Activated CD8-positive, alpha-beta memory T cell treated with anti-CD3 and anti-CD28 coated beads for 36 hours (primary cell): Measurements from ENCODE around the gene RCE1. TPM values are rescaled to one million over a fixed set of nuclear protein-coding genes. Genes with fewer than 3 reads are reported as not detected.

ENCODE experiments used
- CTCF ChIA-PET: fragments of 350-600 bp; sonication (Branson Sonifier 250); formaldehyde crosslinking; loops from one replicate; lab custom pipeline; 2021; ENCODE audit warnings: antibody characterized with exemption; lab: Charles Lee
- POLR2A ChIA-PET: fragments of 350-600 bp; sonication (Branson Sonifier 250); formaldehyde crosslinking; loops from one replicate; lab custom pipeline; 2021; ENCODE audit warnings: antibody characterized with exemption; lab: Charles Lee
- total RNA-seq, 2 experiments: library from RNA; stranded (reverse); gene quantifications; one replicate each; pipeline ENCODE4 v1.2.3, GENCODE V29; 2021

RCE1 gene
- total RNA-seq, 2 experiments from 2014 or later: 31.6 to 33.5 TPM

DNA sequence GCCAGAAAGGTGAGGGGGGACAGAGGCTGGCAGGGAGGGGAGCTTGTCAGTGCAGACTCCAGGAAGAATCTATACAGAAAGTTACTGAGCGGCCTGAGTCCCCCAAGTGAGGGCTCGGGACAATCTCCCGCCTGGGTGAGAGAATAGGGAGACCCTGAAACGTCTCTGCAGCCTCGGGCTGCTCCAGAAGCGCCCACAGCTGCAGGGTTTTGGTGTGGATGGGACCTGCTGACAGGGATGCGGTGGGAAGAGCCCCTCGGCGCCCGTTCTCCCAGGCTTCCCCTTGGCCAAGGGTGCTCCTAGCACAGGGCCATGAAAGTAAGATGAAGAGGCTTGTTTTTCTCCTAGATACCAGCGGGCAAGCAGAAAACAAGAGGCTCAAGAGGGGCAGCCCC, 743 bp upstream of the RCE1 start:
- POLR2A ChIA-PET: interaction anchor here (1.4 to 2.4 kb wide), 4 partner anchors 8 to 226 kb away, joined by 5 to 15 read pairs (median 7); no protein-coding TSS in a partner anchor

GRCh38 chr11:66843776-66844495, 695 bp downstream of the RCE1 start:
- ChIA-PET POLR2A (interaction anchor here (0.6 to 2.4 kb wide), 8 partner anchors 9 to 446 kb away, joined by 3 to 15 read pairs (median 7); partner anchors contain the start of gene RBM4B), CTCF (interaction anchor here (1.6 to 2.5 kb wide), 4 partner anchors 10 to 206 kb away, joined by 3 to 10 read pairs (median 8); no protein-coding TSS in a partner anchor)

More for the DNA sequence above, 743 bp upstream of the RCE1 start:
- CTCF ChIA-PET: interaction anchor here (1.1 to 2.1 kb wide), 5 partner anchors 9 to 164 kb away, joined by 3 to 10 read pairs (median 4); no protein-coding TSS in a partner anchor

GRCh38 chr11:66844496-66845142, 1.4 kb downstream of the RCE1 start:
- POLR2A ChIA-PET: interaction anchor here (0.6 to 1.2 kb wide), 4 partner anchors 12 to 225 kb away, joined by 3 to 6 read pairs (median 3); no protein-coding TSS in a partner anchor
- CTCF ChIA-PET: interaction anchor here (0.5 to 2.5 kb wide), 5 partner anchors 8 to 205 kb away, joined by 3 to 8 read pairs (median 3); no protein-coding TSS in a partner anchor

DNA sequence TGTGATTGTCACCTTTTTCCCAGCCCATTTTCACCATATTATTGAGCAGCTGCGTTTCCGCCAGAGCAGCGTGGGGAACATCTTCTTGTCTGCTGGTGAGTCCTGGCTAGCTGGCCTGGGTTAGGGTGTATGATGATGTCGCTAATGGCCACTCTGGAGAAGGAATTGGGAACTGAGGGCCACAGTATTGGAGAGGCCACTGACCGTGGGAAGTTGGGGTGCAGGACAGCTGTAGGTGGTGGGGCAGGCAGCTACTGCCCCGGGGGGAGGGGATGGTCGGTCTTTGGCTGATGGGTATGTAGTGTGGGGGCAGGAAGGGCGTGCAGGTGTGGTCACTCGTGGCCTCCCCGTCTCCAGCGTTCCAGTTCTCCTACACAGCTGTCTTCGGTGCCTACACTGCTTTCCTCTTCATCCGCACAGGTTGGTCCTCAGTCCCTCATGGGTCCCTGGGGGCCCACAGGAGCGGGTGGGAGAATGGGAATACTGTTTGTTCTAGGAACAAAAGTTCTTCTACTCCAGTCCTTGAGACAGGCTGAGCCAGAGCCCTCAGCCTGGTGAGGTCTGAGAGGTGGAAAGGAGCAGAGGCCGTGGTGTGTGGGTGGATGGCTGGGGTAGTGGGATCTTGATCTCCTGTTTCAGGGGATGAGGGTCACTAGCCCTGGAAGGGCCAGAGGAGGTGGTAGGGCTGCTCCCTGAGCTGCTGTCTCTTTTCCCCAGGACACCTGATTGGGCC, 2.1 kb downstream of the RCE1 start:
- POLR2A ChIA-PET: interaction anchor here (0.6 to 0.8 kb wide), 3 partner anchors 11 to 13 kb away, joined by 3 read pairs; no protein-coding TSS in a partner anchor
- CTCF ChIA-PET: interaction anchor here (0.5 to 2.5 kb wide), 4 partner anchors 8 to 205 kb away, joined by 3 to 8 read pairs (median 3); no protein-coding TSS in a partner anchor

- ChIA-PET CTCF (no interaction called here), POLR2A (no interaction called here)
Observed at GRCh38 chr11:66845876-66846212, 2.6 kb downstream of the RCE1 start.

DNA sequence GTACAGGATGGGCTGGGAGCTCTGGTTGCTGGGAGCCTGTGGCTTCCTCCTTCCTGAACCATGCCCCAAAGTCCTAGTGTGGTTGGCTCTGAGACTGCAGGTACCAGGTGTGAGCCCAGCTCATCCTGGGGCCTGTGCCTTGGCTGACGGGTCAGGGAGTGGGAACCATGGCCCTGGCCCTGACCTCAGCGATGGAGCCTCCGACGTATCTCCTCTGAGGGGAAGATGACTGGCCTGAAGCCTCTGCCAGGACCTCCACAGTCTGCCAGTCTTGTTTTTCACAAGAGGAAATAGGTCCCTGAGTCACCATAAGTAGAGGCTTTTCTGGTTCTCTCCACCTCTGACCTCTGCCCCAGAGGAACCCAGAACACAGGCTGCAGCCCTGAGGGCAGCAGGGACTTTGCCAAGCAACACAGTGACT, 3.4 kb downstream of the RCE1 start:
- ChIA-PET POLR2A (no interaction called here), CTCF (no interaction called here)

GRCh38 chr11:66847461-66848232, 4.4 kb downstream of the RCE1 start:
- ChIA-PET POLR2A (no interaction called here), CTCF (no interaction called here)

- CTCF ChIA-PET: no interaction called here
Observed at GRCh38 chr11:66848671-66849500, 5.6 kb downstream of the RCE1 start.

DNA sequence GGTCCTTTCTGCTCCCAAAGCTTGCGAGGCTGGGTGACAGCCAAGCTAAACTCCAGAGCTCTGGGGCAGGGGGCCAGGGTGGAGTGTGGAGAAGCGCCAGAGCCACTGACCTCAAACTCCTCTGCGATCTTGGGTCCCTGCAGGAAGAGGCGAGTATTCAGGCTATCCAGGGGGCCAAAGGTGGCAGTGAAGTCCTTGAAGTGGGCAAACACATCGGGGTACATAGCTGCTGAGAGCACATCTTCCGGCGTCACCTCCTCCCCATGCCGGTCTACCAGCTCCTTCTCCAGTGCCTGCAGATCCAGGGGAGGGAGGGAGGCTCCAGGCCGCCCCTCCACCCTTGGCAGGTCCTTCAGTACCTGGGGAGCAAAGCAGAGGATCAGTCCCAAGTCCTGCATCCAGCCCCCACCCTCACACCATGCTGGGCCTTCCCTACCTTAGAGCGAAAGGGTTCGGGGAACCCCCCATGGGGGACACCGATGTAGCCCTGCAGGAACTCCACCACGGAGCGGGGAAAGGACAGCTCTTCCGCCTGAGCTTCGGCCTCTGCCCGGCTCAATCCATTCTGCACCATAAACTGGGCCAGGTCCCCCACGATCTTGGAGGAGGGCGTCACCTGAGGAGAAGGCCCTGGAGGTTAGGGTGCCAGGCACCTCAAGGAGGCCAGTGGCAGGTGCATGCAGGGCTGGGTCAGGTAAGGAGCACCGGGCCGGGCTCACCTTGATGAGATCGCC, 6.4 kb downstream of the RCE1 start:
- CTCF ChIA-PET: interaction anchor here (0.6 kb wide), 1 partner anchor 9 kb away, joined by 3 read pairs; no protein-coding TSS in a partner anchor
- POLR2A ChIA-PET: no interaction called here

More at GRCh38 chr11:66848671-66849500, 5.6 kb downstream of the RCE1 start:
- POLR2A ChIA-PET: no interaction called here

- POLR2A ChIA-PET: no interaction called here
Observed at GRCh38 chr11:66850235-66850587, 7.0 kb downstream of the RCE1 start.

GRCh38 chr11:66850588-66851238, 7.5 kb downstream of the RCE1 start:
- POLR2A ChIA-PET: no interaction called here
- CTCF ChIA-PET: no interaction called here

More at GRCh38 chr11:66850235-66850587, 7.0 kb downstream of the RCE1 start:
- CTCF ChIA-PET: no interaction called here

DNA sequence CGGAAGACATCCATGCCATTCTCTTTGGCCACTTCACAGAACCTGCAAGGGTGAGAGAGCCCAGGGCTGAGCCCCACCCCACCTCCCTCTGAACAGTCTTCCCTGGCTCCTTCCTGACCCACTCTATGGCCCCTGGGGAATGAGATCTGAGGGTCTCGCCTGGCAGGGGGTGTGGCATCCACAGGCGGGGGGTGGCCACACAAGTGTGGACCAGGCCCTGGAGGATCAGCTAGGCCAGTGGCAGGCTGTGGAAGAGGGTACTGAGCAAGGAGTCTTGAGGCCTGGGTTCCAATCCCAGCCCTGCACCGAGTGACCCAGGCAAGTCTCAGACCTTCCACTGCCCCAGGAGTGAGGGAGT, 8.0 kb downstream of the RCE1 start:
- ChIA-PET CTCF (interaction anchor here (1.3 kb wide), 1 partner anchor 9 kb away, joined by 4 read pairs; no protein-coding TSS in a partner anchor), POLR2A (no interaction called here)

DNA sequence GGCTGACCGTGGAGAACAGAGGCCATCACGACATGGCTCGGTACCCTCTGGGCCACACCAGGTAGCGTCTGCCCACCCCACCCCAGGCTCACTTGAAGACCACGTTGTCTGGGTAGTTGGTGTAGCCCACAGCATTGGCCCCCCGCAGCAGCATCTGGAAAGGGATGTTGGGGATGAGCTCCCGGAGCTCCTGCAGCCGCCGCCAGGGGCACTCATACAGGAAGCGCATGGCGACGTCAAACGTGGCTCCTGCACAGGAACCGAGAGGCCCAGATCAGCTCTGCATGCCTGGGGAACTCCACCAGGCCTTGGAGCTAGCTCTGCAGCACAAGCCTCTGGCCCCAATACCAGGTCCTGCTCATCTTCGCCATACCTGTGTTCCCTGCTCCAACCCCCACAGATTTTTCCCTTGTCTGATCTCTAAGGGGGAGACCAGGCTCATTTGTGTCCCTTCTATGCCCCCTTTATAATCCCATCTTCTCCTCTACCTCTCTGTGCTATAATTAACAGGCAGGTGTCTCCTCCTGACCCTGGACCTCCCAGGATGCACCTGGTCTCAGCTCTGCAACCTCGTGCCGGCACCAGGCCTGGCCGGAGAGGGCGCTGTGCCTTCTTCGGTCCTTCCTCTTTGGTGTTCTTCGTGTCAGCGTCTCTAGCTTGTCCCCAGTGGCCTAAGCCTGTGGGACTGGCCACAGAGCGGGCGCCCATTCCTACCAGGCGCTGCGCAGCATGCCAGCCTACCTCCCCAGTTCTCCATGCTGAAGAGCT, 8.6 kb downstream of the RCE1 start:
- CTCF ChIA-PET: interaction anchor here (1.3 to 2.0 kb wide), 2 partner anchors 10 to 18 kb away, joined by 4 read pairs; no protein-coding TSS in a partner anchor
- POLR2A ChIA-PET: interaction anchor here (1.1 kb wide), 1 partner anchor 8 kb away, joined by 13 read pairs; the partner anchor contains the start of gene RCE1

DNA sequence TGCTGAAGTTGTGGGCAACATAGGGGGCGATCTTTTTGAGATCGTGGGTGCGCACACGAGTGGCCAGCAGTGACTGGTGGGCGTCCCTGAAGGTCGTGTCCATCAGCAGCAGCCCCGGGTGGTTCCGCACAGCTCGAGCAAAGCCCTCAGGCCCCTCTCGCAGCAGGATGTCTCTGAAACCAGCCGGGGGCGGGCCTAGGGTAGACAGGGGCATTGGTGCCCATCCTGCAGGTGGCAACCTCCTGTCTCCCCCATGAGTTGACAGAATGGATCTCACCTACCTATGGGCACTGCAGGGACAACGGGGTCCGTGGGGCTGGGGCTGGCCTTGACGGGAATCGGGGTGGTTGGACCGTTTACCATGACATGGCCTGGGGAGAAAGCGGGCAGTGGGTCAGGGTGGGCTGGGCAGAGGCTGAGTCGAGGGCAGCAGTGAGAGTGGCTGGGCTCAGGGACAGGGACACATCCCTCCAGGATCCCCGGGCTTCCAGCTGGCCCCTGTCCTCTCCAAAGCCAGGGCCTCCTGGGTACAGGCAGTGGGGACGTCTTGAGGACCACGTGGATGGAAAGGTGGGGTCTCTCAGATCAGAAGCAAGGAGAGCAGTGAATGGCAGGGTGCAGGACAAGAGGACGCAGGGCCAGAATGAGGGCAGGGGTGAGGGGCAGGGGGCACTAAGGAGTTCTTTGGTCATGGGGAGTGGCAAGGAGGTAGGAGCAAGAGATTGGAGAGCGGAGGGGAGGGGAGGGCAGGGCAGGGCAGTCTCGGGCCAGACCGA, 9.4 kb downstream of the RCE1 start:
- POLR2A ChIA-PET: interaction anchor here (1.1 kb wide), 1 partner anchor 9 kb away, joined by 13 read pairs; the partner anchor contains the start of gene RCE1
- CTCF ChIA-PET: interaction anchor here (1.3 to 2.0 kb wide), 2 partner anchors 11 to 18 kb away, joined by 4 read pairs; no protein-coding TSS in a partner anchor
